Neutrophil (primary cell): ENCODE measurements around the gene POLA1.

ENCODE experiments used
- H3K27ac ChIP-seq: fragments of 200-600 bp; sonication (generic); 2 replicates; pipeline ENCODE4 v1.5.1; 2016; ENCODE audit warnings: mild to moderate bottlenecking, moderate library complexity
- H3K27me3 ChIP-seq: fragments of 200-600 bp; sonication (generic); 2 replicates; pipeline ENCODE4 v1.6.0; 2016; ENCODE audit warnings: mild to moderate bottlenecking
- H3K36me3 ChIP-seq: fragments of 200-600 bp; sonication (generic); 2 replicates; pipeline ENCODE4 v1.5.1; 2017
- H3K4me1 ChIP-seq, 2 experiments: fragments of 200-600 bp in 1 of 2; sonication (generic) in 1 of 2; 1 replicate in 1 of 2; 2 replicates in 1 of 2; pipeline versions ENCODE4 v1.5.1 to v1.6.1; 2013 to 2016; ENCODE audit warnings: low read depth in 1 of 2, low read length in 1 of 2, mild to moderate bottlenecking in 1 of 2, moderate library complexity in 1 of 2; ENCODE audit not compliant: control insufficient read depth in 1 of 2, insufficient read depth in 1 of 2
- H3K4me3 ChIP-seq, 2 experiments: fragments of 200-600 bp in 1 of 2; sonication (generic) in 1 of 2; 1 replicate in 1 of 2; 2 replicates in 1 of 2; pipeline ENCODE4 v1.5.1; 2013 to 2016; ENCODE audit warnings: low read depth in 1 of 2, low read length in 1 of 2, mild to moderate bottlenecking in 1 of 2, moderate library complexity in 1 of 2
- H3K9me3 ChIP-seq: fragments of 200-600 bp; sonication (generic); 2 replicates; pipeline ENCODE4 v1.5.1; 2016
- CTCF ChIP-seq: fragments of 200-600 bp; sonication (generic); IDR thresholded peaks from 2 replicates; pipeline ENCODE4 v1.5.1; 2016; ENCODE audit warnings: antibody characterized with exemption

The POLA1 gene

GRCh38 chrX:24851289-24851688 lies 157.6 kb downstream of the POLA1 start:
- H3K27me3 ChIP-seq, result no peaks in the 10 kb centered on the region

GRCh38 chrX:24851780-24852179 lies 158.1 kb downstream of the POLA1 start:
- H3K27ac ChIP-seq, result no peak overlapping the region
- no peak for TF ChIP-seq CTCF
- H3K4me3 ChIP-seq, result no peak overlapping the region
- H3K36me3 ChIP-seq, result no peaks in the 10 kb centered on the region
- no peaks in the 10 kb centered on the region for H3K27me3 ChIP-seq
- no peaks in the 10 kb centered on the region for H3K4me1 ChIP-seq
- no peaks in the 10 kb centered on the region for H3K9me3 ChIP-seq

More at GRCh38 chrX:24851289-24851688, 157.6 kb downstream of the POLA1 start:
- no peaks in the 10 kb centered on the region for H3K9me3 ChIP-seq
- no peak overlapping the region for H3K27ac ChIP-seq
- H3K4me3 ChIP-seq, result no peak overlapping the region
- H3K36me3 ChIP-seq, result no peaks in the 10 kb centered on the region
- TF ChIP-seq CTCF, result no peak
- H3K4me1 ChIP-seq, result no peaks in the 10 kb centered on the region

GRCh38 chrX:24858004-24858746 lies 164.5 kb downstream of the POLA1 start:
- Histone ChIP-seq H3K27ac (no peak overlapping the region), H3K27me3 (no peaks in the 10 kb centered on the region), H3K9me3 (no peaks in the 10 kb centered on the region), H3K4me3 (no peak overlapping the region), H3K4me1 (no peaks in the 10 kb centered on the region), H3K36me3 (no peaks in the 10 kb centered on the region)
- no peak for TF ChIP-seq CTCF

GRCh38 chrX:24859211-24859841 lies 165.6 kb downstream of the POLA1 start:
- TF ChIP-seq CTCF, result no peak
- no peak overlapping the region for H3K4me3 ChIP-seq
- H3K27me3 ChIP-seq, result no peaks in the 10 kb centered on the region
- H3K4me1 ChIP-seq, result no peaks in the 10 kb centered on the region
- no peak overlapping the region for H3K27ac ChIP-seq
- no peaks in the 10 kb centered on the region for H3K9me3 ChIP-seq
- H3K36me3 ChIP-seq, result no peaks in the 10 kb centered on the region

- Histone ChIP-seq H3K36me3 (no peaks in the 10 kb centered on the region), H3K27ac (no peak overlapping the region), H3K4me3 (no peak overlapping the region), H3K27me3 (no peaks in the 10 kb centered on the region), H3K9me3 (no peaks in the 10 kb centered on the region), H3K4me1 (no peaks in the 10 kb centered on the region)
- TF ChIP-seq CTCF, result no peak
Measured at GRCh38 chrX:24860140-24860539, 166.4 kb downstream of the POLA1 start.
